Natural killer cell (primary cell): ENCODE measurements around the gene DBNDD2. TPM values are rescaled to one million over a fixed set of nuclear protein-coding genes. Genes with fewer than 3 reads are reported as not detected.

Source experiments
- ATAC-seq, 3 donors: fragments of 150-1000 bp in 2 of 3; fragments of 200-7000 bp in 1 of 3; cut with Tn5 transposase; 1 replicate in 1 of 3; 2 replicates in 2 of 3; pipeline ENCODE4 v1.10.0; 2021; ENCODE audit warnings: mild to moderate bottlenecking in 2 of 3, moderate library complexity in 2 of 3
- DNase-seq, 2 donors: peaks; one replicate each; pipeline versions ENCODE4 v3.0.0 to v3.0.0-alpha.2; 2013 to 2021; ENCODE audit warnings: mixed read lengths in 1 of 2
- H3K27ac ChIP-seq: one replicate; pipeline ENCODE4 v1.5.1; 2013; ENCODE audit warnings: mild to moderate bottlenecking, low read length
- H3K27me3 ChIP-seq: one replicate; pipeline ENCODE4 v1.6.1; 2013; ENCODE audit warnings: low read length; ENCODE audit not compliant: control insufficient read depth, insufficient read depth
- H3K36me3 ChIP-seq: one replicate; pipeline ENCODE4 v1.6.1; 2013; ENCODE audit warnings: low read length; ENCODE audit not compliant: control insufficient read depth, insufficient read depth
- H3K4me1 ChIP-seq: one replicate; pipeline ENCODE4 v1.6.1; 2013; ENCODE audit warnings: low read length; ENCODE audit not compliant: control insufficient read depth, insufficient read depth
- H3K4me3 ChIP-seq: one replicate; pipeline ENCODE4 v1.5.1; 2013; ENCODE audit warnings: low read length
- H3K9me3 ChIP-seq: one replicate; pipeline ENCODE4 v1.6.1; 2013; ENCODE audit warnings: low read length; ENCODE audit not compliant: control insufficient read depth, insufficient read depth
- H3K27ac Mint-ChIP-seq, 2 donors: one replicate each; pipeline ENCODE4 v1.8.0; 2022; ENCODE audit warnings: mild to moderate bottlenecking in 2 of 2, mixed read lengths in 2 of 2, moderate library complexity in 1 of 2
- H3K27me3 Mint-ChIP-seq, 2 donors: one replicate each; pipeline ENCODE4 v1.8.0; 2022; ENCODE audit warnings: low read depth in 2 of 2, mixed read lengths in 2 of 2
- H3K36me3 Mint-ChIP-seq: one replicate; pipeline ENCODE4 v1.8.0; 2022; ENCODE audit warnings: mixed read lengths
- H3K4me1 Mint-ChIP-seq, 2 donors: one replicate each; pipeline ENCODE4 v1.8.0; 2022; ENCODE audit warnings: mixed read lengths in 2 of 2
- H3K4me3 Mint-ChIP-seq: one replicate; pipeline ENCODE4 v1.8.0; 2022; ENCODE audit warnings: mild to moderate bottlenecking, moderate library complexity, mixed read lengths
- H3K9me3 Mint-ChIP-seq, 2 donors: one replicate each; pipeline ENCODE4 v1.8.0; 2022; ENCODE audit warnings: mixed read lengths in 2 of 2
- CTCF ChIP-seq: fragments of 200-600 bp; IDR thresholded peaks from one replicate; pipeline ENCODE4 v1.8.0; 2022; ENCODE audit warnings: antibody characterized with exemption
- WGBS: methylation state at CpG from one replicate; pipeline ENCODE4 v1.1.7; 2013; ENCODE audit warnings: missing lambda C conversion rate; ENCODE audit not compliant: insufficient coverage; 5-methylcytosine and 5-hydroxymethylcytosine counted together
- intact Hi-C: fragments of 100-400 bp; cut with micrococcal nuclease; formaldehyde crosslinking; loops from one replicate; pipeline ENCODE4 v1.14.2; 2022
- total RNA-seq, 4 donors: library from RNA; stranded (reverse); fragments of 120-200 nt in 1 of 4; gene quantifications; one replicate each; pipeline versions ENCODE4 v1.2.3 to v1.2.4, GENCODE V29; 2013 to 2022

Gene DBNDD2
- total RNA-seq, 3 donors from 2014 or later (not counting 1 experiment from before 2014, with no cell fraction given) = 13.0 to 14.7 (median 13.3) TPM

- Mint-ChIP-seq H3K9me3 (no peaks in the 10 kb centered on the region), H3K4me1 (peaks cover 7 to 32% of the 10 kb centered on the region in 2 donors), H3K27me3 (no peaks in the 10 kb centered on the region), H3K36me3 (no peaks in the 10 kb centered on the region), H3K27ac (peak overlapping the region in 1 of 2 donors; percentile 51), H3K4me3 (peak overlapping the region; percentile 40)
- Histone ChIP-seq H3K27ac (no peak overlapping the region), H3K27me3 (no peaks in the 10 kb centered on the region), H3K9me3 (no peaks in the 10 kb centered on the region), H3K4me3 (no peak overlapping the region), H3K4me1 (peaks cover 20% of the 10 kb centered on the region), H3K36me3 (peaks cover 2% of the 10 kb centered on the region)
- ATAC-seq = no peak
- intact Hi-C loops = no loop called here
- no peak for TF ChIP-seq CTCF
- WGBS = 31% methylated on average over 6 of the region's 7 CpGs
- DNase-seq = peak in 1 of 2 donors; percentile 57
These were observed 641 bp downstream of the DBNDD2 start for GRCh38 chr20:45408646-45409213.

- Mint-ChIP-seq H3K27ac (no peak overlapping the region), H3K4me1 (peaks cover 7 to 30% of the 10 kb centered on the region in 2 donors), H3K27me3 (no peaks in the 10 kb centered on the region), H3K9me3 (no peaks in the 10 kb centered on the region), H3K36me3 (no peaks in the 10 kb centered on the region), H3K4me3 (no peak overlapping the region)
- WGBS = 95% methylated on average over 6 of the region's 7 CpGs
- DNase-seq (no peak), ATAC-seq (no peak)
- no peak overlapping the region for H3K27ac ChIP-seq
- H3K9me3 ChIP-seq = no peaks in the 10 kb centered on the region
- peaks cover 2% of the 10 kb centered on the region for H3K36me3 ChIP-seq
- H3K27me3 ChIP-seq = no peaks in the 10 kb centered on the region
- H3K4me1 ChIP-seq = peaks cover 20% of the 10 kb centered on the region
- intact Hi-C loops = no loop called here
- no peak overlapping the region for H3K4me3 ChIP-seq
- TF ChIP-seq CTCF = no peak
These were observed 1.6 kb downstream of the DBNDD2 start for GRCh38 chr20:45409521-45410272.

- Mint-ChIP-seq H3K36me3 (no peaks in the 10 kb centered on the region), H3K9me3 (no peaks in the 10 kb centered on the region), H3K27me3 (no peaks in the 10 kb centered on the region), H3K27ac (no peak overlapping the region), H3K4me1 (peaks cover 15 to 29% of the 10 kb centered on the region in 2 donors), H3K4me3 (no peak overlapping the region)
- no peak for TF ChIP-seq CTCF
- intact Hi-C loops = no loop called here
- Histone ChIP-seq H3K36me3 (peaks cover 2% of the 10 kb centered on the region), H3K4me3 (no peak overlapping the region), H3K27me3 (no peaks in the 10 kb centered on the region), H3K27ac (no peak overlapping the region), H3K4me1 (peaks cover 12% of the 10 kb centered on the region), H3K9me3 (no peaks in the 10 kb centered on the region)
- WGBS = 95% methylated on average over 8 of the region's 8 CpGs
- no peak for ATAC-seq
- no peak for DNase-seq
These were observed 2.8 kb downstream of the DBNDD2 start for GRCh38 chr20:45410887-45411286.
